ENCODE measurements around the gene DMPK.

- no peak for TF ChIP-seq POLR2A (IDR thresholded peaks at IDR 0.05; ENCODE audit: low read depth, low read length)
- TF ChIP-seq POLR2AphosphoS5 (IDR thresholded peaks at IDR 0.05; ENCODE audit: low read depth, low read length): no peak
- TF ChIP-seq SPI1 (IDR thresholded peaks at IDR 0.05; ENCODE audit: low read depth, low read length): no peak
- no peak for TF ChIP-seq TAF1 (IDR thresholded peaks at IDR 0.05; ENCODE audit: low read depth, low read length)
- no peak for TF ChIP-seq POU2F2 (IDR thresholded peaks at IDR 0.05; ENCODE audit: low read depth, low read length)
These were observed 14.8 kb downstream of the DMPK start for GRCh38 chr19:45767410-45767880.
